Liver (tissue), 9 donors: ENCODE results near the gene EMX1. TPM values are rescaled to one million over a fixed set of nuclear protein-coding genes. Genes with fewer than 3 reads are reported as not detected.

Source experiments
- DNase-seq: peaks from one replicate; pipeline ENCODE4 v3.0.0-alpha.2; 2017; ENCODE audit warnings: low spot score
- H3K27ac ChIP-seq, 2 donors: one replicate each; pipeline ENCODE4 v1.7.0; 2013; ENCODE audit warnings: inconsistent platforms in 2 of 2, low read length in 2 of 2, control low read depth in 1 of 2, low read depth in 1 of 2, mild to moderate bottlenecking in 1 of 2
- H3K27me3 ChIP-seq, 4 donors: one replicate each; pipeline versions ENCODE4 v1.6.1 to v1.7.0; 2013; ENCODE audit warnings: low read length in 3 of 4, inconsistent platforms in 1 of 4, mild to moderate bottlenecking in 1 of 4, moderate library complexity in 1 of 4; ENCODE audit not compliant: control insufficient read depth in 4 of 4, insufficient read depth in 4 of 4
- H3K36me3 ChIP-seq, 4 donors: one replicate each; pipeline versions ENCODE4 v1.6.1 to v1.7.0; 2013; ENCODE audit warnings: low read length in 3 of 4, mild to moderate bottlenecking in 3 of 4, low read depth in 1 of 4, moderate library complexity in 1 of 4; ENCODE audit not compliant: control insufficient read depth in 4 of 4, insufficient read depth in 3 of 4
- H3K4me1 ChIP-seq, 4 donors: one replicate each; pipeline versions ENCODE4 v1.6.1 to v1.7.0; 2013; ENCODE audit warnings: low read length in 3 of 4, mild to moderate bottlenecking in 3 of 4, moderate library complexity in 1 of 4; ENCODE audit not compliant: control insufficient read depth in 4 of 4, insufficient read depth in 4 of 4
- H3K4me3 ChIP-seq, 3 donors: one replicate each; pipeline versions ENCODE4 v1.6.1 to v1.7.0; 2013; ENCODE audit warnings: low read length in 3 of 3, control low read depth in 1 of 3, low read depth in 1 of 3, mild to moderate bottlenecking in 1 of 3
- H3K9ac ChIP-seq, 2 donors: one replicate each; pipeline ENCODE4 v1.7.0; 2013; ENCODE audit warnings: low read length in 2 of 2, mild to moderate bottlenecking in 2 of 2, moderate library complexity in 2 of 2, control low read depth in 1 of 2, low read depth in 1 of 2
- H3K9me3 ChIP-seq, 4 donors: one replicate each; pipeline versions ENCODE4 v1.6.1 to v1.7.0; 2013; ENCODE audit warnings: low read length in 3 of 4; ENCODE audit not compliant: control insufficient read depth in 4 of 4
- EGR1 ChIP-seq, 2 donors: IDR thresholded peaks; 2 replicates each; pipeline ENCODE4 v1.6.1; 2016 to 2018; ENCODE audit warnings: antibody characterized with exemption in 2 of 2, low read depth in 2 of 2
- FOXA1 ChIP-seq: IDR thresholded peaks from 2 replicates; pipeline ENCODE4 v1.6.1; 2016; ENCODE audit warnings: antibody characterized with exemption
- FOXA2 ChIP-seq: IDR thresholded peaks from 2 replicates; pipeline ENCODE4 v1.6.1; 2016; ENCODE audit warnings: antibody characterized with exemption
- GABPA ChIP-seq, 2 donors: IDR thresholded peaks in 1 of 2; conservative IDR thresholded peaks in 1 of 2; 2 replicates each; pipeline ENCODE4 v1.6.1; 2016; ENCODE audit warnings: antibody characterized with exemption in 2 of 2, mild to moderate bottlenecking in 1 of 2, moderate library complexity in 1 of 2
- HNF4A ChIP-seq, 2 donors: conservative IDR thresholded peaks; 2 replicates each; pipeline ENCODE4 v1.6.1; 2016; ENCODE audit warnings: antibody characterized with exemption in 2 of 2, mild to moderate bottlenecking in 2 of 2
- HNF4G ChIP-seq: IDR thresholded peaks from 2 replicates; pipeline ENCODE4 v1.6.1; 2016; ENCODE audit warnings: antibody characterized with exemption
- JUND ChIP-seq, 2 donors: IDR thresholded peaks; 2 replicates each; pipeline ENCODE4 v1.6.1; 2016; ENCODE audit warnings: antibody characterized with exemption in 2 of 2
- NR2F2 ChIP-seq: IDR thresholded peaks from 2 replicates; pipeline ENCODE4 v1.6.1; 2016; ENCODE audit warnings: antibody characterized with exemption
- RAD21 ChIP-seq, 2 donors: IDR thresholded peaks; 2 replicates each; pipeline ENCODE4 v1.6.1; 2016; ENCODE audit warnings: antibody characterized with exemption in 2 of 2, mild to moderate bottlenecking in 2 of 2
- RXRA ChIP-seq, 2 donors: IDR thresholded peaks; 2 replicates each; pipeline ENCODE4 v1.6.1; 2017 to 2018; ENCODE audit warnings: antibody characterized with exemption in 2 of 2, mild to moderate bottlenecking in 1 of 2
- SP1 ChIP-seq: IDR thresholded peaks from 2 replicates; pipeline ENCODE4 v1.6.1; 2018; ENCODE audit warnings: antibody characterized with exemption, mild to moderate bottlenecking
- ZBTB33 ChIP-seq: IDR thresholded peaks from 2 replicates; pipeline ENCODE4 v1.6.1; 2016; ENCODE audit warnings: antibody characterized with exemption
- WGBS: extraction: QIAGEN DNeasy Blood & Tissue Kit; methylation state at CpG from one replicate; pipeline ENCODE4 v1.1.7; 2013; 5-methylcytosine and 5-hydroxymethylcytosine counted together
- polyA plus RNA-seq, 2 donors: library from polyadenylated mRNA; stranded (reverse) in 1 of 2; unstranded in 1 of 2; fragments of 200-250 nt in 1 of 2; fragments of >200 nt in 1 of 2; fragmentation: Nextera tagmentation in 1 of 2; extraction: Ambion mirVana in 1 of 2; gene quantifications; one replicate each; pipeline versions ENCODE4 v1.2.1 to v1.2.3, GENCODE V29; 2013 to 2015
- total RNA-seq, 2 donors: library from RNA; depleted of rRNA; stranded (reverse); fragments of >200 nt; gene quantifications; one replicate each; pipeline ENCODE4 v1.2.3, GENCODE V29; 2014
- TF ChIP-seq, protein P1 (sequence below): fragments of 150-350 bp; IDR thresholded peaks from 2 replicates; pipeline ENCODE4 v1.5.1; 2017; ENCODE audit warnings: improper control_type of control experiment, low read depth, low read length; ENCODE audit not compliant: missing input control
- TF ChIP-seq, protein P2 (sequence below): IDR thresholded peaks from 2 replicates; pipeline ENCODE4 v1.6.1; 2016; ENCODE audit warnings: antibody characterized with exemption
- TF ChIP-seq, protein P3 (sequence below): IDR thresholded peaks from 2 replicates; pipeline ENCODE4 v1.6.1; 2016; ENCODE audit warnings: antibody characterized with exemption
- TF ChIP-seq, protein P4 (sequence below): IDR thresholded peaks from 2 replicates; pipeline ENCODE4 v1.6.1; 2016; ENCODE audit warnings: antibody characterized with exemption, mild to moderate bottlenecking
- donor health status: healthy.
- donor health status: healthy.
- donor health status: healthy.
- donor health status: healthy.
- donor health status: healthy.

Gene EMX1
- total and polyA plus RNA-seq, 4 donors = 0.06 to 0.18 (median 0.08) TPM; not detected in 1

DNA sequence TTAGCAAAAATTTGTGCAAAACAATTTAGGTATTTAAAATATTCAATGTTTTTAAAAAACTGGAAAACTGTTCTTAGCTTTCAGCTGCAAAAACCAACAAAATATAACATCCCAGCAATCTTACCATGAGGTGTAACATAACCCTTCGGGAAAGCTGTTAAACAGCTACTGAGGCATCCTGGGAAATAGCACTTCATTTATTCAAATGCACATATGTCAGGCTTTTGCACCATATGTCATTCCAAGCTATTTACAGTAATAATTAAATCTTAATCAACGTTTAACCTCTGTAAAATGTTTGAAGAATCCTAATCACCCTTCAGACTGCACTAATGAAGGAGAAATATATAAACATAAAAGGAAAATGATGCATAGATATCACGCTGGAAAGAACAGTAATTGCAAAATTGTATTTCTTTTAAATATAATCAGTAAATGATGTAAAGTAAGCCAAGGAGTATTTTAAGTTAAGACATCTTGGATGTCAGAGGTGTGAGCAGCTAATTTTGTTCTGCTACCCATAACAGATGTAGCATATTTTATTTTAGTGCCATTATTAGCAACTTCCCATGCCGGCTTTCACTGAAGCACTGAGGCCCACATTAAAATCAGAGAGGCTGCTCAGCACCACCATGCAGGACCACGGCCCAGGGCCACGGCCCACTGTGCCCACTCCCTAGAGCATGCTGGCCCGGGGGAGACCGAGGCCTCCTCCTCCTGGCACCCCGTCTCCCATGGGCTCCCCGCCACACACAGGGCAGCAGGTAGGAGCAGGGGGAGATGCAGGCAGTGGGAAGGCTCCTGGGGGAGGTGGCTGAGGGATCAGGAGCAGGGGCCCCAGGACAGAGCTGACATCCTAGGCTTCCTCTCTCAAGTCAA, 30.9 kb downstream of the EMX1 start:
- 96% methylated on average over 10 of the region's 10 CpGs for WGBS

GRCh38 chr2:72949045-72949444, 31.7 kb downstream of the EMX1 start:
- Histone ChIP-seq H3K9me3 (no peaks in the 10 kb centered on the region), H3K4me1 (no peaks in the 10 kb centered on the region), H3K27me3 (no peaks in the 10 kb centered on the region), H3K4me3 (no peak overlapping the region), H3K36me3 (peaks cover 0 to 20% (median 12%) of the 10 kb centered on the region in 4 donors), H3K27ac (no peak overlapping the region), H3K9ac (no peak overlapping the region)
- no peak for DNase-seq
- WGBS = 95% methylated on average over 2 of the region's 2 CpGs
- TF ChIP-seq FOXA1 (no peak), JUND (IDR thresholded peaks at IDR 0.05) (no peak), RXRA (IDR thresholded peaks at IDR 0.05) (no peak), GABPA (IDR thresholded peaks at IDR 0.05 in 1 of 2, conservative IDR thresholded peaks at IDR 0.05 in 1 of 2) (no peak), HNF4G (no peak), HNF4A (conservative IDR thresholded peaks at IDR 0.05) (no peak), FOXA2 (no peak), NR2F2 (no peak), SP1 (no peak), RAD21 (IDR thresholded peaks at IDR 0.05) (no peak), ZBTB33 (no peak), EGR1 (IDR thresholded peaks at IDR 0.05; ENCODE audit: low read depth in 2 of 2) (no peak)
- TF ChIP-seq, protein P1, sequence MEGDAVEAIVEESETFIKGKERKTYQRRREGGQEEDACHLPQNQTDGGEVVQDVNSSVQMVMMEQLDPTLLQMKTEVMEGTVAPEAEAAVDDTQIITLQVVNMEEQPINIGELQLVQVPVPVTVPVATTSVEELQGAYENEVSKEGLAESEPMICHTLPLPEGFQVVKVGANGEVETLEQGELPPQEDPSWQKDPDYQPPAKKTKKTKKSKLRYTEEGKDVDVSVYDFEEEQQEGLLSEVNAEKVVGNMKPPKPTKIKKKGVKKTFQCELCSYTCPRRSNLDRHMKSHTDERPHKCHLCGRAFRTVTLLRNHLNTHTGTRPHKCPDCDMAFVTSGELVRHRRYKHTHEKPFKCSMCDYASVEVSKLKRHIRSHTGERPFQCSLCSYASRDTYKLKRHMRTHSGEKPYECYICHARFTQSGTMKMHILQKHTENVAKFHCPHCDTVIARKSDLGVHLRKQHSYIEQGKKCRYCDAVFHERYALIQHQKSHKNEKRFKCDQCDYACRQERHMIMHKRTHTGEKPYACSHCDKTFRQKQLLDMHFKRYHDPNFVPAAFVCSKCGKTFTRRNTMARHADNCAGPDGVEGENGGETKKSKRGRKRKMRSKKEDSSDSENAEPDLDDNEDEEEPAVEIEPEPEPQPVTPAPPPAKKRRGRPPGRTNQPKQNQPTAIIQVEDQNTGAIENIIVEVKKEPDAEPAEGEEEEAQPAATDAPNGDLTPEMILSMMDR = no peak
- TF ChIP-seq, protein P2, sequence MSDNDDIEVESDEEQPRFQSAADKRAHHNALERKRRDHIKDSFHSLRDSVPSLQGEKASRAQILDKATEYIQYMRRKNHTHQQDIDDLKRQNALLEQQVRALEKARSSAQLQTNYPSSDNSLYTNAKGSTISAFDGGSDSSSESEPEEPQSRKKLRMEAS = no peak
- TF ChIP-seq, protein P3, sequence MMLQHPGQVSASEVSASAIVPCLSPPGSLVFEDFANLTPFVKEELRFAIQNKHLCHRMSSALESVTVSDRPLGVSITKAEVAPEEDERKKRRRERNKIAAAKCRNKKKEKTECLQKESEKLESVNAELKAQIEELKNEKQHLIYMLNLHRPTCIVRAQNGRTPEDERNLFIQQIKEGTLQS = no peak
- TF ChIP-seq, protein P4, sequence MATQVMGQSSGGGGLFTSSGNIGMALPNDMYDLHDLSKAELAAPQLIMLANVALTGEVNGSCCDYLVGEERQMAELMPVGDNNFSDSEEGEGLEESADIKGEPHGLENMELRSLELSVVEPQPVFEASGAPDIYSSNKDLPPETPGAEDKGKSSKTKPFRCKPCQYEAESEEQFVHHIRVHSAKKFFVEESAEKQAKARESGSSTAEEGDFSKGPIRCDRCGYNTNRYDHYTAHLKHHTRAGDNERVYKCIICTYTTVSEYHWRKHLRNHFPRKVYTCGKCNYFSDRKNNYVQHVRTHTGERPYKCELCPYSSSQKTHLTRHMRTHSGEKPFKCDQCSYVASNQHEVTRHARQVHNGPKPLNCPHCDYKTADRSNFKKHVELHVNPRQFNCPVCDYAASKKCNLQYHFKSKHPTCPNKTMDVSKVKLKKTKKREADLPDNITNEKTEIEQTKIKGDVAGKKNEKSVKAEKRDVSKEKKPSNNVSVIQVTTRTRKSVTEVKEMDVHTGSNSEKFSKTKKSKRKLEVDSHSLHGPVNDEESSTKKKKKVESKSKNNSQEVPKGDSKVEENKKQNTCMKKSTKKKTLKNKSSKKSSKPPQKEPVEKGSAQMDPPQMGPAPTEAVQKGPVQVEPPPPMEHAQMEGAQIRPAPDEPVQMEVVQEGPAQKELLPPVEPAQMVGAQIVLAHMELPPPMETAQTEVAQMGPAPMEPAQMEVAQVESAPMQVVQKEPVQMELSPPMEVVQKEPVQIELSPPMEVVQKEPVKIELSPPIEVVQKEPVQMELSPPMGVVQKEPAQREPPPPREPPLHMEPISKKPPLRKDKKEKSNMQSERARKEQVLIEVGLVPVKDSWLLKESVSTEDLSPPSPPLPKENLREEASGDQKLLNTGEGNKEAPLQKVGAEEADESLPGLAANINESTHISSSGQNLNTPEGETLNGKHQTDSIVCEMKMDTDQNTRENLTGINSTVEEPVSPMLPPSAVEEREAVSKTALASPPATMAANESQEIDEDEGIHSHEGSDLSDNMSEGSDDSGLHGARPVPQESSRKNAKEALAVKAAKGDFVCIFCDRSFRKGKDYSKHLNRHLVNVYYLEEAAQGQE = no peak

More for the DNA sequence above, 30.9 kb downstream of the EMX1 start:
- no peak for DNase-seq
- no peaks in the 10 kb centered on the region for H3K27me3 ChIP-seq
- TF ChIP-seq, protein P2 = no peak
- TF ChIP-seq RAD21 (IDR thresholded peaks at IDR 0.05) (no peak), FOXA2 (no peak), JUND (IDR thresholded peaks at IDR 0.05) (no peak)
- TF ChIP-seq, protein P4 = no peak
- no peaks in the 10 kb centered on the region for H3K9me3 ChIP-seq
- no peak overlapping the region for H3K27ac ChIP-seq
- H3K9ac ChIP-seq = no peak overlapping the region
- H3K36me3 ChIP-seq = peaks cover 0 to 28% (median 14%) of the 10 kb centered on the region in 4 donors
- H3K4me3 ChIP-seq = no peak overlapping the region
- no peaks in the 10 kb centered on the region for H3K4me1 ChIP-seq
